GM10248 (cell line): ENCODE data around the gene DNAJC10.

ENCODE experiments used
- CTCF ChIA-PET: fragments of 300-600 bp; sonication (Branson Sonifier 250); formaldehyde crosslinking; extraction: SDS; loops from one replicate; lab custom pipeline; 2021; ENCODE audit warnings: antibody characterized with exemption; lab: Yijun Ruan, JAX
- POLR2A ChIA-PET: fragments of 350-650 bp; sonication (Branson Sonifier 250); formaldehyde crosslinking; extraction: SDS; loops from one replicate; lab custom pipeline; 2020; ENCODE audit warnings: antibody characterized with exemption; lab: Yijun Ruan, JAX
- DNase-seq: peaks from one replicate; pipeline ENCODE4 v3.0.0; 2012; ENCODE audit errors: extremely low spot score
- TF ChIP-seq, protein P1 (sequence below): IDR thresholded peaks from 2 replicates; pipeline ENCODE4 v1.5.1; 2012; ENCODE audit warnings: mild to moderate bottlenecking, low read depth; ENCODE audit errors: extremely low read depth, missing control alignments, control extremely low read depth

Gene DNAJC10

DNA sequence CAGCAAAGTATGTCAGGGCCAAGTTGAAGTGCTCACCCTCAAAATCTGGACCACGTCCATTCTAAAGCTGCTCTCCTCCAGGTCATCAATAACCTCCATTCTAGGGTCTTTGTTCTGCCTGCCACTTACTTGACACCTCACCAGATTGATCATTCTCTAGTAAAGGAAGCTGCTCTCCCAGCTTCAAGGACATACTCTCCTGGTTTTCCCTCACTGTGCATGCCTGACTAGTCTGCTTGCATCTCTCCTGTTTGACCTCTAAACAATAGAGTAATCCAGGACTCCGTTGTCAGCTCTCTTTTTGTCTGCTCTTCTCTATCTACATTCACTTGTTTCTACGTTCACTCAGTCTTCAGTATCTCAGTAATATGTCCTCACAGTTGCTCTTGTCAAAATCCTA lies 91.3 kb downstream of the DNAJC10 start:
- DNase-seq = no peak
- TF ChIP-seq, protein P1, sequence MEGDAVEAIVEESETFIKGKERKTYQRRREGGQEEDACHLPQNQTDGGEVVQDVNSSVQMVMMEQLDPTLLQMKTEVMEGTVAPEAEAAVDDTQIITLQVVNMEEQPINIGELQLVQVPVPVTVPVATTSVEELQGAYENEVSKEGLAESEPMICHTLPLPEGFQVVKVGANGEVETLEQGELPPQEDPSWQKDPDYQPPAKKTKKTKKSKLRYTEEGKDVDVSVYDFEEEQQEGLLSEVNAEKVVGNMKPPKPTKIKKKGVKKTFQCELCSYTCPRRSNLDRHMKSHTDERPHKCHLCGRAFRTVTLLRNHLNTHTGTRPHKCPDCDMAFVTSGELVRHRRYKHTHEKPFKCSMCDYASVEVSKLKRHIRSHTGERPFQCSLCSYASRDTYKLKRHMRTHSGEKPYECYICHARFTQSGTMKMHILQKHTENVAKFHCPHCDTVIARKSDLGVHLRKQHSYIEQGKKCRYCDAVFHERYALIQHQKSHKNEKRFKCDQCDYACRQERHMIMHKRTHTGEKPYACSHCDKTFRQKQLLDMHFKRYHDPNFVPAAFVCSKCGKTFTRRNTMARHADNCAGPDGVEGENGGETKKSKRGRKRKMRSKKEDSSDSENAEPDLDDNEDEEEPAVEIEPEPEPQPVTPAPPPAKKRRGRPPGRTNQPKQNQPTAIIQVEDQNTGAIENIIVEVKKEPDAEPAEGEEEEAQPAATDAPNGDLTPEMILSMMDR = no peak
- CTCF ChIA-PET = interaction anchor here (1.0 to 2.6 kb wide), 4 partner anchors 11 to 34 kb away, joined by 3 to 9 read pairs (median 4); no protein-coding TSS in a partner anchor
- POLR2A ChIA-PET = no interaction called here

DNA sequence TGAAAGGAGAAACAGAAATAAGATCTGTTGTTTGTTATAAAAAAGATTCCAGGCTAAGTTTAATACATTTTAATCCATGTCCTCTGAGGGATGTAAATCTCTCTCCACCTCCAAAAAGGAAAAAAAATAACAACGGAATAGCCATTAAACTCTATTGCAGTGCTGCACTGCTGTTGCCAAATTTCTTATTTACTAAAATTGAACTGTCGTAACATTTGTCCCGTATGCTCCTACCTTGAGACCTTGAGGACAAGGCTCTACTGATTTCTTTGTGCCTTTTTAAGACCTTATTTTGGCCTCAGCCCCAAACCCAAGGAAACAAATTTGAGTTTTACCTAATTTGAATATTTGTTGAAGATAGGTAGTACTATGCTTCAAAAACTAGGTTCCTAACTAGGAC lies 94.0 kb downstream of the DNAJC10 start:
- DNase-seq = no peak
- ChIA-PET CTCF (interaction anchor here (0.9 kb wide), 1 partner anchor 14 kb away, joined by 3 read pairs; no protein-coding TSS in a partner anchor), POLR2A (no interaction called here)
- TF ChIP-seq, protein P1 = no peak

DNA sequence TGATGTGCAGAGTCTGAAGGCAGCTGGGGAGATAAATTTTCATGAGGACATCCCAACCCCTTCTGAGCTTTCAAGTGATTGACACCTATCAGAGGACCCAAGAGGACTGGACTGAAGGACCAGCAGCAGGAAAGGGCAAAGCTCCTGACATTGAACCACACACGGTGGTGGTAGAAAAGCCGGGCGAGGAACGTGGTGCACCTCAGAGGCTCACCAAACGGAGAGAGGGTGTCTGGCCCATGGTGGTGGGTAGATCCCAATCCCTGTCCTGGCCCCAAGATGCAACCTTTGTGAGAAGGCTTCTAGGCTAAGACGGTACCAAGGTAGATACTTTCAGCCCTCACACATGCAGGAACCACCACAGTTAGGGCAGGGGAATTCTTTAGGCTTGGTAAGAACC lies 98.3 kb downstream of the DNAJC10 start:
- ChIA-PET POLR2A (no interaction called here), CTCF (no interaction called here)
- TF ChIP-seq, protein P1 = no peak
- DNase-seq = no peak

DNA sequence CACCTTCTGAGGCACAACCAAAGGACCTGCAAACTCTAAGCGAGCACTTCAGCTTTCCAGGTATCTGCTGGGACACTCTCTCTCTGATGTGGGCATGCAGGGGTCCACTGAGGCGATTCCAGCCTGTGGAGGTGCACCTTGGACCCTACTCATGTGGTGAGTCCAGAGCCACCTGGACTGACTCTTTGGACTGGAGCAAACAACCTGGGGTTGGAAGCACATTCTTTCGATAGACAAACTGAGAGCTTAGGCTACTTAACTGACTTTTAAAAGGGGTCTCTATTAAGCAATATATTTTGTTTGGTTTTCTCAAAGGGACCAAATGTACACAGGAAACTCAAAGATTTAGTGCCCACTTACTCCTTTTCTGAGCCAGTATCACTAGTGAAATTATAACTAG lies 98.7 kb downstream of the DNAJC10 start:
- TF ChIP-seq, protein P1 = no peak
- POLR2A ChIA-PET = no interaction called here
- no peak for DNase-seq
- CTCF ChIA-PET = interaction anchor here (1.3 kb wide), 1 partner anchor 12 kb away, joined by 4 read pairs; no protein-coding TSS in a partner anchor

DNA sequence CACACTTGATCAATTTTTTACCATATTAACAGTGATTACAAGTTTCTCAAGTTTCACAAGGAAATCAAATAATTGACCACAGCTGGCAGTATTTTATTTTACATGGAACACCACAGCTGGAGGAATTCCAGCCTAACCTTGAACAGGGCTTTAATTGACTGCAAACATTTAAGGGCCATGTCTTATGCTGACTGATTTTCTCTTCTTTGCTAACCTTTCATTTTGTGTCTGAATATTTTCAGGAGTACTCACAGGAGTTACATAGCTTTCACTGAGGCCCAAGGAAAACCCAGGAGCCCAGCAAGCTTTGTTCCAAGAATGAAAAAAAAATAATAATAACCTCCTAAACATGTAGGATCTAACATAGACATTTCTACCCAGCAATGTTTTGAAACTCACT lies 100.8 kb downstream of the DNAJC10 start:
- TF ChIP-seq, protein P1 = no peak
- ChIA-PET POLR2A (no interaction called here), CTCF (no interaction called here)
- no peak for DNase-seq

DNA sequence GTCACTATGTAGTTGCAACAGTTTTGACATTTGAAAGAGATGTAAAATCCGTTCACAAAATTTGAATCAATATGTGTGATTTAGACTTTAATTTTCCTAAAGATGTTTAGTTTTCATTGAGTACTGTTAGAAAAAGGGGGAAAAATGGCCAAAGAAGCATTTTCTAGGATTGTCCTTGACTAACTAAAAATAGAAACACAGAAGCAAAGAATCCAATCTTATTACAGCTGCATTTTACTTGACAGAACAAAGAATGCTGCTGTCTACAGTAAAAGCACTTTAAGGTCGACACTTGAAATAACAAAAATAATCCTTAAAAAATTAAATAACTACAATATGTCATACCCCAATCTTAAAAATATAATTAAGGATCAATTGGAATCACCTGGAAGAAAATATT lies 101.5 kb downstream of the DNAJC10 start:
- POLR2A ChIA-PET = no interaction called here
- DNase-seq = no peak
- CTCF ChIA-PET = interaction anchor here (1.8 to 2.2 kb wide), 2 partner anchors 9 to 12 kb away, joined by 4 to 9 read pairs; no protein-coding TSS in a partner anchor
- TF ChIP-seq, protein P1 = no peak
